Neural progenitor cell (in vitro differentiated cells): ENCODE results near the gene JADE2. TPM values are rescaled to one million over a fixed set of nuclear protein-coding genes. Genes with fewer than 3 reads are reported as not detected.
A peak's percentile ranks its signal among the peaks of the same experiment; 100 is the strongest.

Source experiments
- DNase-seq: peaks from one replicate; pipeline ENCODE4 v3.0.0-alpha.2; 2016; ENCODE audit warnings: low spot score
- H2AFZ ChIP-seq: fragments of 200-600 bp; sonication (generic); replicated peaks from 2 replicates; pipeline ENCODE4 v1.6.1; 2016; ENCODE audit warnings: antibody characterized with exemption
- H3F3A ChIP-seq: fragments of 200-600 bp; sonication (generic); 2 replicates; pipeline ENCODE4 v1.6.1; 2016; ENCODE audit warnings: antibody characterized with exemption, low read depth
- H3K27ac ChIP-seq: fragments of 200-600 bp; sonication (generic); 2 replicates; pipeline ENCODE4 v1.5.1; 2016; ENCODE audit warnings: mild to moderate bottlenecking
- H3K27me3 ChIP-seq: fragments of 200-600 bp; sonication (generic); 2 replicates; pipeline ENCODE4 v1.6.1; 2016; ENCODE audit warnings: mild to moderate bottlenecking, moderate library complexity
- H3K36me3 ChIP-seq: fragments of 200-600 bp; sonication (generic); 2 replicates; pipeline ENCODE4 v1.5.1; 2016
- H3K4me1 ChIP-seq: fragments of 200-600 bp; sonication (generic); 2 replicates; pipeline ENCODE4 v1.6.1; 2016; ENCODE audit warnings: mixed run types
- H3K4me2 ChIP-seq: fragments of 200-600 bp; sonication (generic); 2 replicates; pipeline ENCODE4 v1.6.1; 2016
- H3K4me3 ChIP-seq: fragments of 200-600 bp; sonication (generic); 2 replicates; pipeline ENCODE4 v1.5.1; 2016
- H3K79me2 ChIP-seq: fragments of 200-600 bp; sonication (generic); 2 replicates; pipeline ENCODE4 v1.6.1; 2016; ENCODE audit warnings: low read depth
- H3K9ac ChIP-seq: fragments of 200-600 bp; sonication (generic); 2 replicates; pipeline ENCODE4 v1.6.1; 2016
- H3K9me3 ChIP-seq: fragments of 200-600 bp; sonication (generic); 2 replicates; pipeline ENCODE4 v1.5.1; 2016; ENCODE audit warnings: low read depth
- H4K20me1 ChIP-seq: fragments of 200-600 bp; sonication (generic); 2 replicates; pipeline ENCODE4 v1.6.1; 2016; ENCODE audit warnings: low read depth
- H3K27ac Mint-ChIP-seq: 3 replicates; pipeline ENCODE4 v1.8.0; 2021; ENCODE audit warnings: mixed read lengths
- H3K27me3 Mint-ChIP-seq: 2 replicates; pipeline ENCODE4 v1.8.0; 2022; ENCODE audit warnings: low read depth, mild to moderate bottlenecking, inconsistent platforms, moderate library complexity, mixed read lengths; ENCODE audit not compliant: insufficient read depth
- H3K36me3 Mint-ChIP-seq: 3 replicates; pipeline ENCODE4 v1.8.0; 2021; ENCODE audit warnings: mixed read lengths
- H3K4me1 Mint-ChIP-seq: 3 replicates; pipeline ENCODE4 v1.8.0; 2021; ENCODE audit warnings: mixed read lengths
- H3K4me3 Mint-ChIP-seq: 3 replicates; pipeline ENCODE4 v1.8.0; 2021; ENCODE audit warnings: mild to moderate bottlenecking, moderate library complexity, mixed read lengths
- H3K9me3 Mint-ChIP-seq: 3 replicates; pipeline ENCODE4 v1.8.0; 2020; ENCODE audit warnings: mixed read lengths
- EZH2 ChIP-seq: fragments of 200-600 bp; sonication (generic); IDR thresholded peaks from 2 replicates; pipeline ENCODE4 v1.6.1; 2017; ENCODE audit warnings: antibody characterized with exemption, mild to moderate bottlenecking, moderate library complexity
- EZH2phosphoT487 ChIP-seq: fragments of 200-600 bp; sonication (generic); IDR thresholded peaks from 2 replicates; pipeline ENCODE4 v1.6.1; 2017; ENCODE audit warnings: antibody characterized with exemption
- total RNA-seq: library from RNA; depleted of rRNA; stranded (reverse); fragments of >200 nt; gene quantifications from 2 replicates; pipeline ENCODE4 v1.2.3, GENCODE V29; 2015; ENCODE audit warnings: low replicate concordance
- TF ChIP-seq, protein P1 (sequence below): fragments of 200-600 bp; sonication (generic); IDR thresholded peaks from 2 replicates; pipeline ENCODE4 v1.5.1; 2017; ENCODE audit warnings: antibody characterized with exemption, mild to moderate bottlenecking

Gene JADE2
- total RNA-seq, 1 donor from 2014 or later, result 1.7 TPM

DNA sequence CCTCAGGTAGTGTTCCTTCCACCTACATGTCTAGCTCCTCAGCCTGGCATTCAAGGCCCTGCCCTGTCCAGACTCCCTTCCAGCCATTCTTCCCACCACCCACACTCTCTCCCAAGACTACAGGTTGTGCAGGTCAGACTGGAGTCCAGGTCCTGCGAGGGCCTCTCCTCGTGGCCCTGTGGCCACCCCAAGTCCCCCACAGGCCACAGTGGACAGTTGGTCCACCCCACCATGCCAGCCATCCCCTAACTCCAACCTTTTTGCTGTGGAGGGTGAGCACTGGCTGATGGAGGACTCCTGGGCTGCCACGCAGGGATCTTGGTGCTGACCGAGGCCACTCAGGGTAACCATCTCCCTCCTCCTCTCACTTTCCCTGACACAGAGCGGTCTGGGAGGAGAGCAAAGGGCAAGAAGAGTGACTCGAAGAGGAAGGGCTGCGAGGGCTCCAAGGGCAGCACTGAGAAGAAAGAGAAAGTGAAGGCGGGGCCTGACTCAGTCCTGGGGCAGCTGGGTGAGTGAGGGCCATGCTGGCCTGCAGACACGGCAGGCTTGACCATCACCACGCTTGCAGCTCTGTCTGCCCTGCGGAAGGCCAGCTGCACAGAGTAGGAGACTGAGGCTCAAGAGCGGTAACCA lies 51.0 kb downstream of the JADE2 start:
- H3F3A ChIP-seq, result no peaks in the 10 kb centered on the region
- no peak overlapping the region for H3K9ac ChIP-seq
- no peak overlapping the region for H3K27ac ChIP-seq
- H3K4me3 ChIP-seq, result no peak overlapping the region
- H3K27me3 ChIP-seq, result no peaks in the 10 kb centered on the region
- Mint-ChIP-seq H3K27me3 (peaks cover 12% of the 10 kb centered on the region), H3K9me3 (peaks cover 2% of the 10 kb centered on the region), H3K36me3 (no peaks in the 10 kb centered on the region), H3K27ac (peak overlapping the region; percentile 50), H3K4me3 (no peak overlapping the region), H3K4me1 (peaks cover 6% of the 10 kb centered on the region)
- no peak overlapping the region for H2AFZ ChIP-seq
- no peaks in the 10 kb centered on the region for H3K79me2 ChIP-seq
- no peaks in the 10 kb centered on the region for H4K20me1 ChIP-seq
- DNase-seq, result no peak
- no peaks in the 10 kb centered on the region for H3K4me1 ChIP-seq
- H3K36me3 ChIP-seq, result no peaks in the 10 kb centered on the region
- TF ChIP-seq, protein P1, sequence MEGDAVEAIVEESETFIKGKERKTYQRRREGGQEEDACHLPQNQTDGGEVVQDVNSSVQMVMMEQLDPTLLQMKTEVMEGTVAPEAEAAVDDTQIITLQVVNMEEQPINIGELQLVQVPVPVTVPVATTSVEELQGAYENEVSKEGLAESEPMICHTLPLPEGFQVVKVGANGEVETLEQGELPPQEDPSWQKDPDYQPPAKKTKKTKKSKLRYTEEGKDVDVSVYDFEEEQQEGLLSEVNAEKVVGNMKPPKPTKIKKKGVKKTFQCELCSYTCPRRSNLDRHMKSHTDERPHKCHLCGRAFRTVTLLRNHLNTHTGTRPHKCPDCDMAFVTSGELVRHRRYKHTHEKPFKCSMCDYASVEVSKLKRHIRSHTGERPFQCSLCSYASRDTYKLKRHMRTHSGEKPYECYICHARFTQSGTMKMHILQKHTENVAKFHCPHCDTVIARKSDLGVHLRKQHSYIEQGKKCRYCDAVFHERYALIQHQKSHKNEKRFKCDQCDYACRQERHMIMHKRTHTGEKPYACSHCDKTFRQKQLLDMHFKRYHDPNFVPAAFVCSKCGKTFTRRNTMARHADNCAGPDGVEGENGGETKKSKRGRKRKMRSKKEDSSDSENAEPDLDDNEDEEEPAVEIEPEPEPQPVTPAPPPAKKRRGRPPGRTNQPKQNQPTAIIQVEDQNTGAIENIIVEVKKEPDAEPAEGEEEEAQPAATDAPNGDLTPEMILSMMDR, result no peak
- no peak for TF ChIP-seq EZH2
- TF ChIP-seq EZH2phosphoT487, result no peak
- H3K4me2 ChIP-seq, result no peak overlapping the region
- no peaks in the 10 kb centered on the region for H3K9me3 ChIP-seq

DNA sequence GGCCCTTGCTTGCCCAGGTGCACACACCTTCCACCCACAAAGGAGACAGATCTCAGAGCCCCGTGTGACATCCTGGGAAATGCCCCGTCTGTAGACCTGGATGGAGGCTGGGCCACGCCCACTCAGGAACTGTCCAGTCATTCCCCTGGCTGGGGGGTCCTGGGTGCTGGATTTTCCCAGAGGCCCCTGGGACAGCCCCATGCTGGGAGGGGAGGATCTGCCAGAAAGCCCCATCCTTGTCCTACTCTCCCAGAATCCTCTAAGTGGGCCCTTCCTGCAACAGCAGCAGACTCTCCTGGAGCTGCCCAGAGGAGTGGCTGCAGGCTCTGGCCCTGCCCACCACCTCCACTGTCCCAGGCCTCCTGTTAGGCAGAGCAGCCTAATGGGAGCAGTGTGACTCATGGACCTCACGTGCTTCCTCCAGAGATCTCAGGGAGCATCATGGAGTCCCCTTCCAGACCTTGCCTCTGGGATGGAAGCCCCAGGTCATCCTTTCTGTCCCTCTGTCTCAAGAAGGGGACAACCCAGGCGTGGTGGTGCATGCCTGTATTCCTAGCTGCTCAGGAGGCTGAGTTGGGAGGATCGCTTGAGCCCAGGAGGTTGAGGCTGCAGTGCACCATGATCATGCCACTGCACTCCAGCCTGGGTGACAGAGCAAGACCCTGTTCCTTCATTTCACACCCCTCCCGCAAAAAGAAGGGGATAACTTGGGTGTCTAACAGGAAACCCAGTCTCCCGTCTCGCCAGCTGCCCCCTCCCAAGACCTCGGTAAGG lies 51.7 kb downstream of the JADE2 start:
- Mint-ChIP-seq H3K4me1 (peaks cover 9% of the 10 kb centered on the region), H3K27me3 (peaks cover 12% of the 10 kb centered on the region), H3K4me3 (no peak overlapping the region), H3K9me3 (no peaks in the 10 kb centered on the region), H3K27ac (no peak overlapping the region), H3K36me3 (no peaks in the 10 kb centered on the region)
- Histone ChIP-seq H3K79me2 (no peaks in the 10 kb centered on the region), H3K9ac (no peak overlapping the region), H4K20me1 (no peaks in the 10 kb centered on the region), H3K27ac (no peak overlapping the region), H3K4me3 (no peak overlapping the region), H3F3A (no peaks in the 10 kb centered on the region), H3K4me2 (no peak overlapping the region), H3K36me3 (no peaks in the 10 kb centered on the region), H2AFZ (peak overlapping the region; percentile 62), H3K9me3 (no peaks in the 10 kb centered on the region), H3K4me1 (no peaks in the 10 kb centered on the region), H3K27me3 (no peaks in the 10 kb centered on the region)
- no peak for TF ChIP-seq EZH2
- no peak for TF ChIP-seq EZH2phosphoT487
- TF ChIP-seq, protein P1, result no peak
- DNase-seq, result no peak

DNA sequence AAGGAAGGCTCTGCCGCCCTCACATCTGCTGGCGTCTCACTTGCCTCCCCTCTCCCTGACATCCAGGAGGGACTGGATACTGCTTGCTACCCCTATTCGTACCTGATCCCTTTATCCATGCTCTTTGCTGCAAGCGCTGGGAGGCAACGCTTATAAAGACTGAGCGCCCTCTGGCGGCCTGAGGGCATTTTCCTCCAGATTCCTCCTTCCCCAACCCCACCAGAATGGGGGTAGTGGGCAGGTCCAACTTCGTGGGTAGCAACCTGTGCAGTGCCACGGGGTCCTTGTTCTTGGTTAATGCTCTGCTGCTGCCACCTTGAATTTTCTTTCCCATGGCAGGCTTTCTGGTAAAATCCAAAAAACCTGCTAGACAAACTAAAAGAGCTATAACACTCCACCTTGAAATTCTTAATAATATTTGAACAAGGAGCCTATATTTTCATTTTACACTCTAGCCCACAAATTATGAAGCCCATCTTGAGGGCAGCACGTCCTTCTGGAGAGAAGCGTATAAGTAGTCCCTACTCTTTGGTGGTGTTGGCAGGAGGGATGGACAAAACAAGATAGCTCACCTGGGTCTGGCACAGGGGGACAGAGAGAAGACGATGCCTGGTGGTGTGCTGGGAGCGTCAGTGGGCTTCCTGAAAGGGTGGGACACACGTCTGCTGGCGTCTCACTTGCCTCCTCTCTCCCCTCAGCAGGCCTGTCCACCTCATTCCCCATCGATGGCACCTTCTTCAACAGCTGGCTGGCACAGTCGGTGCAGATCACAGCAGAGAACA lies 52.5 kb downstream of the JADE2 start:
- H3K27me3 ChIP-seq, result no peaks in the 10 kb centered on the region
- H3K27ac ChIP-seq, result no peak overlapping the region
- H3K36me3 ChIP-seq, result no peaks in the 10 kb centered on the region
- H3K4me2 ChIP-seq, result no peak overlapping the region
- Mint-ChIP-seq H3K36me3 (no peaks in the 10 kb centered on the region), H3K27me3 (peaks cover 12% of the 10 kb centered on the region), H3K4me3 (no peak overlapping the region), H3K27ac (peak overlapping the region; percentile 29), H3K9me3 (no peaks in the 10 kb centered on the region), H3K4me1 (peaks cover 9% of the 10 kb centered on the region)
- DNase-seq, result peak; percentile 94
- H4K20me1 ChIP-seq, result no peaks in the 10 kb centered on the region
- no peaks in the 10 kb centered on the region for H3K4me1 ChIP-seq
- no peaks in the 10 kb centered on the region for H3F3A ChIP-seq
- no peak overlapping the region for H3K4me3 ChIP-seq
- TF ChIP-seq EZH2phosphoT487 (no peak), EZH2 (no peak)
- TF ChIP-seq, protein P1, result peak; percentile 95
- peak overlapping the region; percentile 62 for H2AFZ ChIP-seq
- no peaks in the 10 kb centered on the region for H3K79me2 ChIP-seq
- no peaks in the 10 kb centered on the region for H3K9me3 ChIP-seq
- H3K9ac ChIP-seq, result no peak overlapping the region
